ENCODE data around the gene ALDH18A1. TPM values are rescaled to one million over a fixed set of nuclear protein-coding genes. Genes with fewer than 3 reads are reported as not detected.
"Not testable (repeated sequence)": the region's sequence is repeated elsewhere in the genome, so short reads cannot be mapped to it uniquely, and the experiment has no call there.

The ALDH18A1 gene
- total RNA-seq, 3 donors from 2014 or later (not counting 1 experiment from before 2014, with no cell fraction given): 20.7 to 33.4 (median 25.2) TPM

GRCh38 chr10:95628786-95629185 is 27.7 kb downstream of the ALDH18A1 start:
- WGBS (ENCODE audit: insufficient coverage): 100% methylated on average over 1 of the region's 1 CpG

DNA sequence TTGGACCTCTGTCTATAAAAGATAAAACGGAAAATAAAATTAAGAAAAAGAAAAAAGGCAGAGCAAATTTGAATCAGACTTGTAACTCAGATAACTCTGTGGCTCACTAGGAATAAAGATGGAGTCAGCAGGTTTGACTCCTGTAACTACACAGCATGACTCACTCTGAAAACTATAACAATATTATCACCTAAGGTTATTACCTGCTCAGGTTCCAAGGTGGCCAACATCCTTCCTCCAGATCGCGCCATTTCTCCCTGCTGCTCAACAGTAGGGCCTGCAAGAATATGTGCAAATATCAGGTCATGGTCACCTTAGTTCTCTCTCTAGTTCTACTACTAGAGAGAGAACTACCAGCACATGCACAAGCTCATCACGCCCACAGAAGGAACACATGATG is 30.0 kb downstream of the ALDH18A1 start:
- Mint-ChIP-seq H3K4me3 (no peak overlapping the region), H3K36me3 (peaks cover 26% of the 10 kb centered on the region), H3K4me1 (no peaks in the 10 kb centered on the region), H3K27me3 (ENCODE audit: low read depth in 2 of 2) (no peaks in the 10 kb centered on the region), H3K9me3 (no peaks in the 10 kb centered on the region), H3K27ac (no peak overlapping the region)
- DNase-seq: no peak
- 96% methylated on average over 4 of the region's 4 CpGs for WGBS (ENCODE audit: insufficient coverage)
- Histone ChIP-seq H3K4me3 (ENCODE audit: low read length) (no peak overlapping the region), H3K9me3 (ENCODE audit: control insufficient read depth, insufficient read depth, low read length) (no peaks in the 10 kb centered on the region), H3K27ac (ENCODE audit: low read length) (no peak overlapping the region), H3K27me3 (ENCODE audit: control insufficient read depth, insufficient read depth, low read length) (no peaks in the 10 kb centered on the region), H3K36me3 (ENCODE audit: control insufficient read depth, insufficient read depth, low read length) (peaks cover 55% of the 10 kb centered on the region), H3K4me1 (ENCODE audit: control insufficient read depth, insufficient read depth, low read length) (no peaks in the 10 kb centered on the region)
- TF ChIP-seq, protein P1, sequence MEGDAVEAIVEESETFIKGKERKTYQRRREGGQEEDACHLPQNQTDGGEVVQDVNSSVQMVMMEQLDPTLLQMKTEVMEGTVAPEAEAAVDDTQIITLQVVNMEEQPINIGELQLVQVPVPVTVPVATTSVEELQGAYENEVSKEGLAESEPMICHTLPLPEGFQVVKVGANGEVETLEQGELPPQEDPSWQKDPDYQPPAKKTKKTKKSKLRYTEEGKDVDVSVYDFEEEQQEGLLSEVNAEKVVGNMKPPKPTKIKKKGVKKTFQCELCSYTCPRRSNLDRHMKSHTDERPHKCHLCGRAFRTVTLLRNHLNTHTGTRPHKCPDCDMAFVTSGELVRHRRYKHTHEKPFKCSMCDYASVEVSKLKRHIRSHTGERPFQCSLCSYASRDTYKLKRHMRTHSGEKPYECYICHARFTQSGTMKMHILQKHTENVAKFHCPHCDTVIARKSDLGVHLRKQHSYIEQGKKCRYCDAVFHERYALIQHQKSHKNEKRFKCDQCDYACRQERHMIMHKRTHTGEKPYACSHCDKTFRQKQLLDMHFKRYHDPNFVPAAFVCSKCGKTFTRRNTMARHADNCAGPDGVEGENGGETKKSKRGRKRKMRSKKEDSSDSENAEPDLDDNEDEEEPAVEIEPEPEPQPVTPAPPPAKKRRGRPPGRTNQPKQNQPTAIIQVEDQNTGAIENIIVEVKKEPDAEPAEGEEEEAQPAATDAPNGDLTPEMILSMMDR (IDR thresholded peaks at IDR 0.05): no peak
- intact Hi-C loops (cut with micrococcal nuclease): no loop called here
- no peak for ATAC-seq

More at GRCh38 chr10:95628786-95629185, 27.7 kb downstream of the ALDH18A1 start:
- no peaks in the 10 kb centered on the region for H3K4me1 ChIP-seq (ENCODE audit: control insufficient read depth, insufficient read depth, low read length)
- H3K36me3 ChIP-seq (ENCODE audit: control insufficient read depth, insufficient read depth, low read length): peaks cover 73% of the 10 kb centered on the region
- H3K27me3 ChIP-seq (ENCODE audit: control insufficient read depth, insufficient read depth, low read length): no peaks in the 10 kb centered on the region
- H3K27me3 Mint-ChIP-seq (ENCODE audit: low read depth in 2 of 2): no peaks in the 10 kb centered on the region
- DNase-seq (no peak), ATAC-seq (no peak)
- intact Hi-C loops (cut with micrococcal nuclease): no loop called here
- H3K4me1 Mint-ChIP-seq: no peaks in the 10 kb centered on the region
- H3K4me3 Mint-ChIP-seq: no peak overlapping the region
- H3K9me3 ChIP-seq (ENCODE audit: control insufficient read depth, insufficient read depth, low read length): no peaks in the 10 kb centered on the region
- peaks cover 46% of the 10 kb centered on the region for H3K36me3 Mint-ChIP-seq
- H3K9me3 Mint-ChIP-seq: no peaks in the 10 kb centered on the region
- no peak overlapping the region for H3K4me3 ChIP-seq (ENCODE audit: low read length)
- H3K27ac Mint-ChIP-seq: no peak overlapping the region
- H3K27ac ChIP-seq (ENCODE audit: low read length): no peak overlapping the region
- TF ChIP-seq, protein P1 (IDR thresholded peaks at IDR 0.05): no peak

DNA sequence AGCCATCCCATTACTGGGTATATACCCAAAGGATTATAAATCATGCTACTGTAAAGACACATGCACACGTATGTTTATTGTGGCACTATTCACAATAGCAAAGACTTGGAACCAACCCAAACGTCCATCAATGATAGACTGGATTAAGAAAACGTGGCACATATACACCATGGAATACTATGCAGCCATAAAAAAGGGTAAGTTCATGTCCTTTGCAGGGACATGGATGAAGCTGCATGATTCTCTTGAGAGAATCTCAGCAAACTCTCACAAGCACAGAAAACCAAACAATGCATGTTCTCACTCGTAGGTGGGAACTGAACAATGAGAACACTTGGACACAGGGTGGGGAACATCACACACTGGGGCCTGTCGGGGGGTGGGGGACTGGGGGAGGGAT is 36.1 kb downstream of the ALDH18A1 start:
- H3K4me3 ChIP-seq (ENCODE audit: low read length); H3K27me3 Mint-ChIP-seq (ENCODE audit: low read depth in 2 of 2); H3K4me1 Mint-ChIP-seq; H3K9me3 Mint-ChIP-seq; H3K27ac Mint-ChIP-seq; H3K9me3 ChIP-seq (ENCODE audit: control insufficient read depth, insufficient read depth, low read length); intact Hi-C loops (cut with micrococcal nuclease); DNase-seq; H3K4me3 Mint-ChIP-seq; H3K27me3 ChIP-seq (ENCODE audit: control insufficient read depth, insufficient read depth, low read length); H3K4me1 ChIP-seq (ENCODE audit: control insufficient read depth, insufficient read depth, low read length); H3K27ac ChIP-seq (ENCODE audit: low read length); ATAC-seq: not testable (repeated sequence)
- peaks cover 25% of the 10 kb centered on the region for H3K36me3 Mint-ChIP-seq
- peaks cover 38% of the 10 kb centered on the region for H3K36me3 ChIP-seq (ENCODE audit: control insufficient read depth, insufficient read depth, low read length)
- 100% methylated on average over 1 of the region's 5 CpGs for WGBS (ENCODE audit: insufficient coverage)

- DNase-seq (no peak), ATAC-seq (no peak)
- no peak overlapping the region for H3K27ac Mint-ChIP-seq
- no peak overlapping the region for H3K4me3 Mint-ChIP-seq
- intact Hi-C loops (cut with micrococcal nuclease): no loop called here
- no peaks in the 10 kb centered on the region for H3K9me3 Mint-ChIP-seq
- Histone ChIP-seq H3K4me3 (ENCODE audit: low read length) (no peak overlapping the region), H3K36me3 (ENCODE audit: control insufficient read depth, insufficient read depth, low read length) (peaks cover 44% of the 10 kb centered on the region), H3K27me3 (ENCODE audit: control insufficient read depth, insufficient read depth, low read length) (no peaks in the 10 kb centered on the region), H3K9me3 (ENCODE audit: control insufficient read depth, insufficient read depth, low read length) (no peaks in the 10 kb centered on the region), H3K27ac (ENCODE audit: low read length) (no peak overlapping the region), H3K4me1 (ENCODE audit: control insufficient read depth, insufficient read depth, low read length) (no peaks in the 10 kb centered on the region)
- peaks cover 47% of the 10 kb centered on the region for H3K36me3 Mint-ChIP-seq
- no peaks in the 10 kb centered on the region for H3K4me1 Mint-ChIP-seq
- TF ChIP-seq, protein P1 (IDR thresholded peaks at IDR 0.05): no peak
- H3K27me3 Mint-ChIP-seq (ENCODE audit: low read depth in 2 of 2): no peaks in the 10 kb centered on the region
- 97% methylated on average over 4 of the region's 4 CpGs for WGBS (ENCODE audit: insufficient coverage)
Measured at GRCh38 chr10:95618101-95618500, 38.4 kb downstream of the ALDH18A1 start.
